Activated T-cell treated with anti-CD3 and anti-CD28 coated beads for 1 hour (primary cell): Measurements from ENCODE around the gene JMJD4.

ENCODE experiments used
- DNase-seq: peaks from one replicate; pipeline ENCODE4 v3.0.0-alpha.2; 2020; ENCODE audit warnings: low read depth

The JMJD4 gene

GRCh38 chr1:227749225-227749624, 14.1 kb upstream of the JMJD4 start:
- no peak for DNase-seq

GRCh38 chr1:227748496-227749182, 13.5 kb upstream of the JMJD4 start:
- no peak for DNase-seq

GRCh38 chr1:227747948-227748495, 12.9 kb upstream of the JMJD4 start:
- DNase-seq, result no peak

GRCh38 chr1:227747382-227747781, 12.3 kb upstream of the JMJD4 start:
- DNase-seq, result no peak

- DNase-seq, result no peak
Observed at GRCh38 chr1:227746676-227747075, 11.6 kb upstream of the JMJD4 start.

GRCh38 chr1:227745568-227746265, 10.6 kb upstream of the JMJD4 start:
- DNase-seq, result no peak

- no peak for DNase-seq
Observed at GRCh38 chr1:227744668-227745067, 9.6 kb upstream of the JMJD4 start.

- DNase-seq, result no peak
Observed at GRCh38 chr1:227742738-227743715, 7.9 kb upstream of the JMJD4 start.

GRCh38 chr1:227741166-227741870, 6.2 kb upstream of the JMJD4 start:
- DNase-seq, result no peak

- no peak for DNase-seq
Observed at GRCh38 chr1:227740401-227740960, 5.4 kb upstream of the JMJD4 start.

- no peak for DNase-seq
Observed at GRCh38 chr1:227739636-227740035, 4.5 kb upstream of the JMJD4 start.

- DNase-seq, result no peak
Observed at GRCh38 chr1:227738820-227739219, 3.7 kb upstream of the JMJD4 start.

GRCh38 chr1:227736814-227737432, 1.8 kb upstream of the JMJD4 start:
- no peak for DNase-seq

- no peak for DNase-seq
Observed at GRCh38 chr1:227735539-227736285, 610 bp upstream of the JMJD4 start.

- DNase-seq, result no peak
Observed at GRCh38 chr1:227734546-227734855, 601 bp downstream of the JMJD4 start.

GRCh38 chr1:227733751-227734545, 1.2 kb downstream of the JMJD4 start:
- no peak for DNase-seq

GRCh38 chr1:227733309-227733705, 1.8 kb downstream of the JMJD4 start:
- no peak for DNase-seq

GRCh38 chr1:227732586-227733308, 2.4 kb downstream of the JMJD4 start:
- DNase-seq, result no peak
